OCI-LY1 (cell line): Measurements from ENCODE around the gene MYO3B.
"Not testable (repeated sequence)": the region's sequence is repeated elsewhere in the genome, so short reads cannot be mapped to it uniquely, and the experiment has no call there.

ENCODE experiments used
- CTCF ChIP-seq: fragments of 200-600 bp; sonication (generic), shearing (Covaris generic); IDR thresholded peaks from 2 replicates; pipeline ENCODE4 v1.5.1; 2017; ENCODE audit warnings: mild to moderate bottlenecking, antibody characterized with exemption, low read length, moderate library complexity, mixed read lengths
- EZH2 ChIP-seq: fragments of 200-600 bp; sonication (generic), shearing (Covaris generic); IDR thresholded peaks from 2 replicates; pipeline ENCODE4 v1.8.0; 2017; ENCODE audit warnings: borderline replicate concordance, mixed run types, mild to moderate bottlenecking, antibody characterized with exemption, low read length, moderate library complexity, mixed read lengths

GRCh38 chr2:170551899-170552298 is 374.0 kb downstream of the MYO3B start:
- TF ChIP-seq CTCF, EZH2: not testable (repeated sequence)
